Loucy (cell line): ENCODE measurements around the gene TSTD2.

ENCODE experiments used
- CTCF ChIP-seq: fragments of 200-600 bp; sonication (generic); conservative IDR thresholded peaks from 2 replicates; pipeline ENCODE4 v1.5.1; 2014; ENCODE audit warnings: mild to moderate bottlenecking, antibody characterized with exemption, low read length
- EZH2phosphoT487 ChIP-seq: fragments of 200-600 bp; IDR thresholded peaks from 2 replicates; pipeline ENCODE4 v1.6.1; 2018; ENCODE audit warnings: antibody characterized with exemption, mild to moderate bottlenecking, moderate library complexity, borderline replicate concordance

DNA sequence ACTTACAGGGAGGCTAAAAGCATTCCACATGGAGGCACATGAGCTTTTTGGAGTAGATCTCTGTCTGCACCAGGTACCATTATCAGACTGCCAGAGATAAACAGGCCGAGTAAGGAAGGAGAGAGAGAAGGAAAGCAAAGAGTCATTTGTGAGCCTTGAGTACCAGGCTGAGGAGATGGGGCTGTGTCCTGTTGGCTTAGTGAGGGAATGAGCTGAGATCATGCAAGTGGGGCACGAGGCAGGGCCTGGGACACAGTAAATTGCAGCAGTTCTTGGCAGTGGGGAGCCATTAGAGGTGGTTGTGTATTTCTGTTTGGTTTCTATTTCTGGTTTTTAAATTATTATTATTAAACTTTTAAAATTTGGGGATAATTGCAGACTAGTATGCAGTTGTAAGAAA is 53.3 kb downstream of the TSTD2 start:
- no peak for TF ChIP-seq CTCF
- TF ChIP-seq EZH2phosphoT487: no peak
